Endothelial cell of umbilical vein (primary cell): ENCODE measurements around the gene SH3GL3. TPM values are rescaled to one million over a fixed set of nuclear protein-coding genes. Genes with fewer than 3 reads are reported as not detected.

Experiments used
- BruUV-seq: library from RNA; stranded (reverse); fragments of 400-500 nt; replicated peaks from 2 replicates; lab custom pipeline; 2021; lab: Mats Ljungman, UMichigan
- CTCF ChIA-PET: fragments of 300-600, 350-600 bp; sonication (Branson Sonifier 250); formaldehyde crosslinking; loops from one replicate; lab custom pipeline; 2021; ENCODE audit warnings: antibody characterized with exemption, inconsistent platforms; lab: Charles Lee
- POLR2A ChIA-PET: fragments of 300-600, 350-600 bp; sonication (Branson Sonifier 250); formaldehyde crosslinking; loops from one replicate; lab custom pipeline; 2021; ENCODE audit warnings: antibody characterized with exemption, inconsistent platforms; lab: Charles Lee
- DNase-seq: peaks from one replicate; pipeline ENCODE4 v3.0.0-alpha.2; 2011; ENCODE audit warnings: low read depth, low spot score
- FAIRE-seq: peaks from 2 replicates; lab custom pipeline; 2011; peaks lifted over from hg19 to GRCh38; lab: Jason Lieb, UNC
- H2AFZ ChIP-seq: 2 replicates; pipeline ENCODE4 v1.6.0; 2012; ENCODE audit warnings: low read depth, low read length, control low read depth, inconsistent platforms
- H3K27ac ChIP-seq: 2 replicates; pipeline ENCODE4 v1.5.1; 2011; ENCODE audit warnings: low read depth, mild to moderate bottlenecking, control low read depth, low read length, moderate library complexity; ENCODE audit not compliant: insufficient read depth
- H3K27me3 ChIP-seq, 2 experiments: 2 replicates each; pipeline versions ENCODE4 v1.6.0 to v1.6.1; 2011; ENCODE audit warnings: low read length in 2 of 2, mixed read lengths in 1 of 2; ENCODE audit not compliant: control insufficient read depth in 2 of 2, insufficient read depth in 2 of 2
- H3K36me3 ChIP-seq, 2 experiments: 2 replicates in 1 of 2; 3 replicates in 1 of 2; pipeline ENCODE4 v1.5.1; 2011; ENCODE audit warnings: low read length in 2 of 2, mild to moderate bottlenecking in 1 of 2, moderate library complexity in 1 of 2; ENCODE audit not compliant: control insufficient read depth in 2 of 2, insufficient read depth in 2 of 2; ENCODE audit errors: extremely low read depth in 1 of 2
- H3K4me1 ChIP-seq: 3 replicates; pipeline ENCODE4 v1.5.1; 2011; ENCODE audit warnings: mild to moderate bottlenecking, low read length; ENCODE audit not compliant: control insufficient read depth, insufficient read depth; ENCODE audit errors: extremely low read depth
- H3K4me2 ChIP-seq: 2 replicates; pipeline ENCODE4 v1.6.1; 2011; ENCODE audit warnings: low read length, control low read depth, mixed read lengths; ENCODE audit not compliant: insufficient read depth
- H3K4me3 ChIP-seq, 3 experiments: fragments of 200-600 bp in 1 of 3; sonication (generic), shearing (Covaris generic) in 1 of 3; replicated peaks in 1 of 3; 2 replicates each; pipeline ENCODE4 v1.5.1; 2011 to 2016; ENCODE audit warnings: control low read depth in 3 of 3, low read length in 3 of 3, mild to moderate bottlenecking in 2 of 3, inconsistent platforms in 1 of 3, low read depth in 1 of 3, moderate library complexity in 1 of 3; ENCODE audit not compliant: insufficient read depth in 1 of 3
- H3K79me2 ChIP-seq: 2 replicates; pipeline ENCODE4 v1.6.0; 2012; ENCODE audit warnings: low read length, inconsistent platforms; ENCODE audit not compliant: control insufficient read depth, insufficient read depth
- H3K9ac ChIP-seq: replicated peaks from 2 replicates; pipeline ENCODE3; 2011; ENCODE audit warnings: low read length, control low read depth; ENCODE audit not compliant: insufficient read depth; ENCODE audit errors: extremely low read depth
- H3K9me1 ChIP-seq: replicated peaks from 3 replicates; pipeline ENCODE4 v1.6.0; 2011; ENCODE audit warnings: mild to moderate bottlenecking, low read length; ENCODE audit not compliant: control insufficient read depth, insufficient read depth; ENCODE audit errors: extremely low read depth
- H3K9me3 ChIP-seq: replicated peaks from 2 replicates; pipeline ENCODE4 v1.5.1; 2012; ENCODE audit warnings: low read length, inconsistent platforms; ENCODE audit not compliant: control insufficient read depth, insufficient read depth
- H4K20me1 ChIP-seq: replicated peaks from 2 replicates; pipeline ENCODE3; 2011; ENCODE audit warnings: mild to moderate bottlenecking, low read length; ENCODE audit not compliant: control insufficient read depth, insufficient read depth; ENCODE audit errors: extremely low read depth
- EZH2 ChIP-seq: IDR thresholded peaks from 2 replicates; pipeline ENCODE4 v1.6.1; 2012; ENCODE audit warnings: borderline replicate concordance, low read depth, mild to moderate bottlenecking, moderate library complexity, low read length, inconsistent platforms; ENCODE audit not compliant: severe bottlenecking
- JUN ChIP-seq: IDR thresholded peaks from 2 replicates; pipeline ENCODE4 v1.6.1; 2011; ENCODE audit warnings: borderline replicate concordance, low read depth; ENCODE audit not compliant: insufficient read length, insufficient read depth
- MYC ChIP-seq: IDR thresholded peaks from one replicate; pipeline ENCODE4 v1.6.1; 2011; ENCODE audit warnings: mild to moderate bottlenecking, low read depth, low read length
- POLR2A ChIP-seq: IDR thresholded peaks from 2 replicates; pipeline ENCODE4 v1.6.1; 2012; ENCODE audit warnings: low read depth, mild to moderate bottlenecking, control low read depth, low read length
- POLR2AphosphoS5 ChIP-seq: IDR thresholded peaks from 2 replicates; pipeline ENCODE4 v1.6.1; 2012; ENCODE audit warnings: low read depth, mild to moderate bottlenecking, control low read depth, low read length, moderate library complexity; ENCODE audit not compliant: insufficient read depth
- dilution Hi-C: fragments of 300-500 bp; cut with MboI; formaldehyde crosslinking; loops from one replicate; pipeline ENCODE4 v1.15.0; 2019; ENCODE audit warnings: low sequenced_read_pairs; ENCODE audit not compliant: extremely low pct_ligation_motif_present
- intact Hi-C: fragments of 100-400 bp; cut with micrococcal nuclease; formaldehyde crosslinking; loops from one replicate; pipeline ENCODE4 v1.10.0; 2022
- polyA plus RNA-seq, 4 experiments: library from polyadenylated mRNA; depleted of rRNA in 3 of 4; stranded (reverse) in 3 of 4; unstranded in 1 of 4; fragments of >200 nt; gene quantifications; 2 replicates each; pipeline versions ENCODE4 v1.2.1 to v1.2.3, GENCODE V29; 2011 to 2012; ENCODE audit warnings: missing spikeins in 1 of 4
- total RNA-seq: library from RNA; stranded (reverse); gene quantifications from 2 replicates; pipeline ENCODE4 v1.2.3, GENCODE V29; 2021
- TF ChIP-seq, protein P1 (sequence below): IDR thresholded peaks from 2 replicates; pipeline ENCODE4 v1.6.1; 2011; ENCODE audit not compliant: insufficient read depth, insufficient read length
- TF ChIP-seq, protein P2 (sequence below), 2 donors: IDR thresholded peaks; 1 replicate in 1 of 2; 2 replicates in 1 of 2; pipeline ENCODE4 v1.5.1; 2011; ENCODE audit warnings: low read length in 2 of 2, mild to moderate bottlenecking in 2 of 2, moderate library complexity in 2 of 2, control low read depth in 1 of 2, inconsistent platforms in 1 of 2, low read depth in 1 of 2; ENCODE audit not compliant: insufficient read depth in 1 of 2; ENCODE audit errors: extremely low read depth in 1 of 2

The SH3GL3 gene
- total and polyA plus RNA-seq, 2 donors (not counting 3 experiments of a cell fraction or from before 2014, with no cell fraction given): not detected

DNA sequence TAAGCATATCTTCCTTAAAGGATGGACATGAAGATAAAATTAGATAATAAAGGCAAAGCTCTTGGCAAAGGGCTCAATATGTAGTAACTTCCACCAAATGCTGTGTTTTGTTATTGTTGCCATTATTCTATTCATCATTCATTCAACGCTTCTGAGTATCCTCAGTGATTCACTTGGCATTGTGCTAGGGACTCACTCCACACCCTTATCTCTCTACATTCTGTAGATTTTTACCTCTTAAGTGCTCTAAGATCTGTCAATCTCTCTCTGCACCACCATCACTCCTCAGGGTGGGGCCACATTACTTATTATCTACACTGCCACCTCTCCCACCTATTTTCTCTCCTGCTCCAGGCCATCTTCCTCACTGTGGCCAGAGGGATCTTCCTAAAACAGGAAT is 51.2 kb downstream of the SH3GL3 start:
- Histone ChIP-seq H2AFZ (no peak overlapping the region), H4K20me1 (no peaks in the 10 kb centered on the region), H3K9ac (no peak overlapping the region), H3K4me3 (no peak overlapping the region), H3K79me2 (no peaks in the 10 kb centered on the region), H3K9me3 (no peaks in the 10 kb centered on the region), H3K27ac (no peak overlapping the region), H3K4me1 (no peaks in the 10 kb centered on the region), H3K36me3 (no peaks in the 10 kb centered on the region), H3K4me2 (no peak overlapping the region), H3K27me3 (no peaks in the 10 kb centered on the region), H3K9me1 (no peaks in the 10 kb centered on the region)
- TF ChIP-seq EZH2: no peak
- TF ChIP-seq JUN: no peak
- no peak for TF ChIP-seq MYC
- no peak for TF ChIP-seq POLR2AphosphoS5
- no peak for TF ChIP-seq POLR2A
- TF ChIP-seq, protein P1, sequence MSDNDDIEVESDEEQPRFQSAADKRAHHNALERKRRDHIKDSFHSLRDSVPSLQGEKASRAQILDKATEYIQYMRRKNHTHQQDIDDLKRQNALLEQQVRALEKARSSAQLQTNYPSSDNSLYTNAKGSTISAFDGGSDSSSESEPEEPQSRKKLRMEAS: no peak
- TF ChIP-seq, protein P2, sequence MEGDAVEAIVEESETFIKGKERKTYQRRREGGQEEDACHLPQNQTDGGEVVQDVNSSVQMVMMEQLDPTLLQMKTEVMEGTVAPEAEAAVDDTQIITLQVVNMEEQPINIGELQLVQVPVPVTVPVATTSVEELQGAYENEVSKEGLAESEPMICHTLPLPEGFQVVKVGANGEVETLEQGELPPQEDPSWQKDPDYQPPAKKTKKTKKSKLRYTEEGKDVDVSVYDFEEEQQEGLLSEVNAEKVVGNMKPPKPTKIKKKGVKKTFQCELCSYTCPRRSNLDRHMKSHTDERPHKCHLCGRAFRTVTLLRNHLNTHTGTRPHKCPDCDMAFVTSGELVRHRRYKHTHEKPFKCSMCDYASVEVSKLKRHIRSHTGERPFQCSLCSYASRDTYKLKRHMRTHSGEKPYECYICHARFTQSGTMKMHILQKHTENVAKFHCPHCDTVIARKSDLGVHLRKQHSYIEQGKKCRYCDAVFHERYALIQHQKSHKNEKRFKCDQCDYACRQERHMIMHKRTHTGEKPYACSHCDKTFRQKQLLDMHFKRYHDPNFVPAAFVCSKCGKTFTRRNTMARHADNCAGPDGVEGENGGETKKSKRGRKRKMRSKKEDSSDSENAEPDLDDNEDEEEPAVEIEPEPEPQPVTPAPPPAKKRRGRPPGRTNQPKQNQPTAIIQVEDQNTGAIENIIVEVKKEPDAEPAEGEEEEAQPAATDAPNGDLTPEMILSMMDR (IDR thresholded peaks at IDR 0.05; ENCODE audit: extremely low read depth in 1 of 2, insufficient read depth in 1 of 2, low read depth in 1 of 2, low read length in 2 of 2): no peak
- intact Hi-C loops (no loop called here), dilution Hi-C loops (no loop called here)
- ChIA-PET CTCF (no interaction called here), POLR2A (no interaction called here)
- no peak for FAIRE-seq
- no TSS peak for BruUV-seq
- DNase-seq: no peak
